GM12892 (cell line): Measurements from ENCODE around the gene PTTG1IP.
A peak's percentile ranks its signal among the peaks of the same experiment; 100 is the strongest.

ENCODE experiments used
- DNase-seq: peaks from one replicate; pipeline ENCODE4 v3.0.0; 2011; ENCODE audit not compliant: insufficient read length
- FAIRE-seq: peaks from 2 replicates; lab custom pipeline; 2011; peaks lifted over from hg19 to GRCh38; lab: Jason Lieb, UNC
- POLR2A ChIP-seq: IDR thresholded peaks from 2 replicates; pipeline ENCODE4 v1.6.1; 2011; ENCODE audit warnings: low read depth, low read length, control low read depth
- POLR2AphosphoS5 ChIP-seq: IDR thresholded peaks from 2 replicates; pipeline ENCODE4 v1.6.1; 2011; ENCODE audit warnings: low read depth, low read length, control low read depth
- TAF1 ChIP-seq: IDR thresholded peaks from 2 replicates; pipeline ENCODE4 v1.6.1; 2011; ENCODE audit warnings: low read depth, mild to moderate bottlenecking, control low read depth, low read length, borderline replicate concordance

PTTG1IP gene

DNA sequence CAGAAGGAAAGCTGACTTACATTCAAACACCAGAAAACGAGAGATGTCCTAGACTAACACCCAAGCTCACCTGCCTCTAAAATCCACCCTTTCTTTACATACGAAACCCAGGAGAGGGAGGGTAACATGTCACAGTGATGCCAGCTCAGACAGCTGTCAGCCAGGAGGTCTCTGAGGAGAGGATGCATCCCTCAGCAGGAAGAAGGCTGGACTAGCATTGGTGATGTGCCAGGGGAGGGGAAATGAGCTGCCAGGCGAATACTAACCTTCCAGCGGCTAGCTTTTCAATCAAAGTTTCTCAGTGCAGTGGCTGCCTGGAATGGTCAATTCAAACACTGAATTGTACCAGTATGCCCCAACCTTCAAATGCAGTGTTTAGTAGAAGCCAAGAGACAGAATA, 68.3 kb downstream of the PTTG1IP start:
- no peak for FAIRE-seq
- no peak for DNase-seq
- no peak for TF ChIP-seq POLR2A
- TF ChIP-seq POLR2AphosphoS5, result no peak
- no peak for TF ChIP-seq TAF1

DNA sequence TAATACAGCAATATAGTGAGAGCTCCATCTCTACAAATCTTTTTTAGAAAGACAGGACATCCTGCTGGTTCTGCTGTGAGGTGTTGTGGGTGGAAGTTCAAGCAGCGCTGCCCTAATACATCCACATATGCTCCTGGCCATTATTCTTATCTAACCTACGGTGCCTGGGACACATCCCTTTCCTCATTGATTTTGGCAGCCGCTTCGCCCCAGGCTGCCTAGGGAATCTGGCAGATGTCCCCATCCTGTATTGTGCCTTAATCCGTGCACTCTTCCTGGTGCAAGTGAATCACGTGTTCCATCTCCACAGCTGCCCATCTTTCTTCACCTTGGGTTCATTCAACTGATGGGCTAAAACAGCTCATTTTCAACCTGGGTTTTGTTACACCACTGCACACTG, 68.7 kb downstream of the PTTG1IP start:
- FAIRE-seq, result no peak
- no peak for DNase-seq
- no peak for TF ChIP-seq TAF1
- no peak for TF ChIP-seq POLR2A
- no peak for TF ChIP-seq POLR2AphosphoS5

DNA sequence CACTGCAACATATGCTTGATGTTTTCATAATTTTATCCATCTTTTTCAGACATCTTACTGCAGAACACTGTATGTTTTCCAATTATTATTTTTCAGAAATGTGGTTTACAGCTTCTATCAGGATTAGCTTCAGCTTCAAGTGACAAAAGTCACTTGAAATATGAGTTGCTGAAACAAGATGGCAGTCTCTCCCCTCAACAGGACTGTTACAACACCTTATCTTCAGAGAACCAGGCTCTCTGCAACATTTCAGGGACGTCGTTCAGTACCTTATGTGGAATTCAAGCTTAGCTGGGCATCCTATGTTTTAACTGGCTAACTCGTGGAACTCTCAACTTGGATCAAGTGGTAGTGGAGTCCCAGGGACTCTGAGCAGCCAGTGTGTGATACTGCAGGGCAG, 69.8 kb downstream of the PTTG1IP start:
- TF ChIP-seq TAF1 (no peak), POLR2A (no peak), POLR2AphosphoS5 (no peak)
- DNase-seq (no peak), FAIRE-seq (no peak)

DNA sequence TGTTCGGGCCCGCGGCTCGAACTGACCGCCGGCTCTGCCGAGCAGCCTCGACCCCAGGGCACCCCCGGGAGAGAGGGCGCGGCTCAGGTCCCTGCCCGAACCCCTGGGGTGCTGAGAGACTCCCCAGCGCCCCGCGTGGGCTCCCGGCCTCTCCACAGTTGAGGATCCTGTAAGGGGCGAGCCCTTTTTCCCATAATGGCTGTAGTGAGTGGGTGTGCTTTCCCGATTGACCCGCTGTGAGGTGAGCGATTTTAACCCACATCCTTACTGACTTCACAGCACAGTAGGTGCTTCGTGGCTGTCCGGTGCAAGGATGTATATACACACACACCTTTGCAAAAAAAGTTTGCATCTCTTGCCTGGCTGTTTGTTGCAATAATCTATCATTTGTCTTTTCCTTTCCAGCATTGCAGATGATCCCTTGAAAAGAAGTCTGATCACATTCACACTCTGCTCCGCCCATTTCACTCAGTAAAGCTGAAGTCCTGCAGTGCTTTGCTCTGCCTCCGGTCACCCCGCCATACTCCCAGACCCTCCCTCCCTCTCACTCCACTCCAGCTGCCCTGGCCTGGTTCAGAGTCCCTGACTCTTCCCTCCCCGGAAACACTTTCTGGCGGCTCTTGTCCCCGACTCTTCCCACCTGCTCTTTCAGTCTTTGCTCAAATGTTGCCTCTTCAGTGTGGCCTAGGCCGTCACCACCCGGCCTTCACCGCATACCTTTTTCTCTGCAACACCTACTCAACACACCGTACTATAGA, 70.9 kb downstream of the PTTG1IP start:
- DNase-seq (peak; percentile 46), FAIRE-seq (no peak)
- no peak; the same call in 1 of the 2 replicates for TF ChIP-seq POLR2AphosphoS5
- TF ChIP-seq TAF1, result no peak
- TF ChIP-seq POLR2A, result no peak; the same call in 1 of the 2 replicates

DNA sequence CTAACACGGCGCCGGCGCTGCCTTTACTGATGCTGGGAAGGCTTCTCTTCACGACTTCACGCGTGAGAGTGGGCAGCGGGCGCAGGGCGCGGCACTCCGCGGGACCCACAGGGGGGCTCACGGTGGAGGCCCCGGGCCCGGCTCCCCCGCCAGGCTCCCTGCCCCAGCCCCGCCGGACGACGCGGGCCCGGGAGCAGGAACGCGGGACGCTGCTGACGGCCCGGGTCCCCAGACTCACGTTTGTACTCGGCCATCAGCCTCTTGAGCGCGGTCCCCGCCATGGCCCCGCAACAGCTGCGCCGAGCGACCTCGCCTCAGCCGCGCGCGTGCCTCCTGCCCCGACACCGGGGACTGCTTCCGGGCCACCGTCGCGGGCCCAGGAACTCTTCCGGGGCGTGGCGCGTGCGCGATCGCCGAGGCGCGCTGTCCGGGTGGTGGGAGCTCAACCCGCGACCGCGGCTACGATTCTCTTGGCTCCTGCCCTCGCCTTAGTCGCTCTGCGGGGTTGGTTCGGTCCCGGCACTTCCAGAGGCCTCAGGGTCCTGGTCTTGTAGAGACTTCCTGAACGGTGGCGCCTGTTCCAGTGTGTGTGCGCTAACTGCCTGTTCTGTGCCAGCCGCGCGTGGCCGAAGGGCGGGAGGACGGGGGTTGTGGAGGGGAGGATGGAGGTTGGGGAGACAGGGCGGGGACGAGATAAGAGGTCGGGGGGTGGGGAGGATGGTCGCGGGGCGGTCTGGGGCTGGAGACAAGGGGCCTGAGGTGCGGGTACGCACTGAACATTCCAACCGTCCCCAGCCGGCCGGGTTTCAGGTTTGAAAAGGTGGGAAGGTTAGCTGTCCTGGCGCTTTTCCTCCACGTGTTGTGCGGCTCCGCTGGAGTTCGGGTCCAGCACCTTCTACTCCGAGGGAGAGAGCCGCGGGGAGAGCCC, 71.8 kb downstream of the PTTG1IP start, which contains the start of gene UBE2G2:
Gene UBE2G2, minus strand, starts transcription at position 353 of the 928 bp plus-strand sequence. Its CDS starts 72 bp downstream, at position 281.
- DNase-seq (peak; percentile 97), FAIRE-seq (peak; percentile 97)
- TF ChIP-seq POLR2AphosphoS5 (peak; percentile 76; the same call in 1 of the 2 replicates), POLR2A (peak; percentile 87), TAF1 (peak; percentile 71; the same call in 1 of the 2 replicates)

DNA sequence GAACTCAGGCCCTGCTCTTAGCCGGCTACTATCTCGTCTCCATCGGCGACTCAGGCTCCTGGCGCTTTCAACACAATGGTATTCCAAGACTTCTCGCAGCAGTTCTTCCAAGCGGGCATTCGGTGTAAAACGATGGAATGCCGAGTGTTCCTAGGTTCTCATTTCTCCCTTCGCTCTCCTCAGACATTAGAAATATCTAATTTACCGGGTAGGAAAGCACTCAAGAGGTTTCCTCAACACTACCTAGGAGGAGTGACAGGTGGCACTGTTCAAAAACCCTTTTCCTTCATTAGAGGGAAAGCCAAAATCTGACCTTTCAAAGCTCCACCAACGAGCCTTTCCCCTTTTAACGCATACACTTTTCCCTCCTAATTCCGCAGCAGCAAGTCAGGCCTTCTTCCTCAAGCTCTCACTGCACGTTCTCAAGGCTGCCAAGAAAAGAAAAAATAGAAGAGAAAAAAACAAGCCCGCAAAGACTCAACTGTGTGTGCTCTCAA, 72.5 kb downstream of the PTTG1IP start:
- TF ChIP-seq POLR2AphosphoS5 (no peak), TAF1 (no peak)
- DNase-seq (peak; percentile 50), FAIRE-seq (peak; percentile 62)

DNA sequence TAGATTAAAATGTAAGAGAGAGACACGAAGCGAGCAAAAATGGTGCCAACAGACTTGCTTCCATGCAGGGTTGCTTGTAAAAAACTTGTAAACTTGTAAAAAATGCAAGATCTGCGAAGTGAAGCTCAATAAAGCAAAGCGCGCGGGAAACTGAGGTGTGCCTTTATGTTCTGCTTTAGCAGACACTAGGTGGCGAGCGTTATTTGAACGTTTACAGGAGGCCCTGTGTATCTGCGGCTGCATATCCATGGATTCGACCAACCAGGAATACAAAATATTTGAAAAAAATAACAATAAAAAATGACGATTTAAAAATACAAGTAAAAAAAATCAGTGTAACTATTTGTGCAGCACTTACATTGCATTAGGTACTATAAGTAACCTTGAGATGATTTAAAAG, 73.4 kb downstream of the PTTG1IP start:
- TF ChIP-seq POLR2A, result no peak
- TF ChIP-seq POLR2AphosphoS5, result no peak
- no peak for TF ChIP-seq TAF1
- no peak for FAIRE-seq
- no peak for DNase-seq

DNA sequence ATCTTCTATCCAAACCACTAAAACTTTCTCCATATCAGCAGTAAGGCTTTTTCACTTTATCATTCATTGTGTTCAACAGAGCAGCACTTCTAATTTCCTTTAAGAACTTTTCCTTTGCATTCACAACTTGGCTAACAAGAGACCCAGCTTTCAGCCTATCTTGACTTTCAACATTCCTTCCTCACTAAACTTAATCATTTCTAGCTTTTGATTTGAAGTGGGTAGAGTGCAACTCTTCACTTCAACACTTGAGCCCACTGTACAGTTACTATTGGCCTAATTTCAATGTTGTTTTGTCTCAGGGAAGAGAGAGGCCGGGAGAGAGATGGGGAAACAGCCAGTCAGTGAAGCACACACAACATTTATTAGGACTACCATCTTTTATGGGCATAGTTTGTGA, 73.8 kb downstream of the PTTG1IP start:
- no peak for DNase-seq
- FAIRE-seq, result no peak
- TF ChIP-seq TAF1, result no peak
- TF ChIP-seq POLR2AphosphoS5, result no peak
- no peak for TF ChIP-seq POLR2A
